T-helper 17 cell (primary cell): ENCODE measurements around the gene CDKN2B. TPM values are rescaled to one million over a fixed set of nuclear protein-coding genes. Genes with fewer than 3 reads are reported as not detected.

Source experiments
- ATAC-seq: fragments of 150-1000 bp; cut with Tn5 transposase; 2 replicates; pipeline ENCODE4 v1.10.0; 2021; ENCODE audit warnings: mild to moderate bottlenecking, moderate library complexity
- DNase-seq, 3 donors: peaks; one replicate each; pipeline versions ENCODE4 v3.0.0 to v3.0.0-alpha.2; 2020 to 2021
- H3K9me3 ChIP-seq: one replicate; pipeline ENCODE4 v1.7.0; 2013; ENCODE audit warnings: low read length, mild to moderate bottlenecking; ENCODE audit not compliant: control insufficient read depth, poor library complexity, severe bottlenecking
- H3K27ac Mint-ChIP-seq: one replicate; pipeline ENCODE4 v1.8.0; 2022; ENCODE audit warnings: mild to moderate bottlenecking, moderate library complexity, mixed read lengths
- H3K27me3 Mint-ChIP-seq: one replicate; pipeline ENCODE4 v1.8.0; 2022; ENCODE audit warnings: mixed read lengths
- H3K36me3 Mint-ChIP-seq: one replicate; pipeline ENCODE4 v1.8.0; 2022; ENCODE audit warnings: low read depth, mixed read lengths
- H3K4me1 Mint-ChIP-seq: one replicate; pipeline ENCODE4 v1.8.0; 2022; ENCODE audit warnings: mild to moderate bottlenecking, mixed read lengths
- H3K4me3 Mint-ChIP-seq: one replicate; pipeline ENCODE4 v1.8.0; 2022; ENCODE audit warnings: mild to moderate bottlenecking, moderate library complexity, mixed read lengths
- total RNA-seq, 4 donors: library from RNA in 2 of 4; stranded (reverse) in 2 of 4; gene quantifications; one replicate each; pipeline ENCODE4 v1.2.3 and lab custom pipeline; 2022 to 2026

Gene CDKN2B
- total RNA-seq, 2 donors from 2014 or later: 1.7 to 2.0 TPM

- no peak for DNase-seq
- Mint-ChIP-seq H3K4me1 (peaks cover 32% of the 10 kb centered on the region), H3K4me3 (no peak overlapping the region), H3K27me3 (no peaks in the 10 kb centered on the region), H3K27ac (no peak overlapping the region), H3K36me3 (no peaks in the 10 kb centered on the region)
- no peak for ATAC-seq
- H3K9me3 ChIP-seq: no peaks in the 10 kb centered on the region
Observed at GRCh38 chr9:22044583-22044982, 35.5 kb upstream of the CDKN2B start.

DNA sequence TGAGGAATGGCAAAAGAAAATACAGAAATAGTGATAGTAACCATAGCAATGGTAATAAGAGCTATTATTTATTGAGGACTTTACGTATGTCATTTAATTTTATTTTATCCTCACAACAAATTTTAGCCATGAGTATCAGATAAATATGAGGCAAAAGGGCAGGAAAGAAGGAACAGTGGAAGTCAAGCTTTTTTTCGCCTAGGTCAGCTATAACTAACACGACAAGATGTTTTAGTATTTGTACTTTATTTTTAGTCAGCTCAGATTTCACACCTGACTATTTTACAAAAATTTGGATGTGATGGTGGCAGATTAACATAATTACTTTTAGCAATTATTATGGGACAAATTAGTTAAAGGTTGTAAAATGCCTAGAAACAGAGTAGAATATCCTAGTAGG is 34.8 kb upstream of the CDKN2B start:
- Mint-ChIP-seq H3K4me3 (no peak overlapping the region), H3K36me3 (no peaks in the 10 kb centered on the region), H3K27ac (no peak overlapping the region), H3K27me3 (no peaks in the 10 kb centered on the region), H3K4me1 (peaks cover 30% of the 10 kb centered on the region)
- ATAC-seq (no peak), DNase-seq (no peak)
- H3K9me3 ChIP-seq: no peaks in the 10 kb centered on the region

DNA sequence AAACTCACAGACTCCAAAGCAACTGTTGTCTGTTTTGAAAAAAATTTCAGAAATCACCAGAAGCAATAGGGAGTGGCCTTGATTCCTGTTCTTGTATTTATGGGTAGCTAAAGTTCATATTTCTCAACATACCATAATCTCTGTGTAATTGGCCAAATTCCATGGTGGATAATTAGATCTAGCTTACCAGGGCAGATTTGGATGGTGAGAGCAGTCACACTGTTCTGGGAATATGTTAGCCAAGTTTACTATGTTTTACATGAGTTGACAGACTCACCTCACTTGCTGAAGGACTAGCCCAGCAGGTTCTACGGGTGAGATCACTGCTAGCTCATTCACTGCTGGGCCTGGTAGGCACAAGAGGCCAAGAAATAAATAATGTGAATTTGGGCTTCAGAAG is 32.7 kb upstream of the CDKN2B start:
- no peak for DNase-seq
- H3K27me3 Mint-ChIP-seq: no peaks in the 10 kb centered on the region
- H3K36me3 Mint-ChIP-seq: no peaks in the 10 kb centered on the region
- ATAC-seq: no peak
- H3K27ac Mint-ChIP-seq: peak overlapping the region; percentile 39
- H3K4me1 Mint-ChIP-seq: peaks cover 22% of the 10 kb centered on the region
- H3K9me3 ChIP-seq: no peaks in the 10 kb centered on the region
- H3K4me3 Mint-ChIP-seq: no peak overlapping the region

DNA sequence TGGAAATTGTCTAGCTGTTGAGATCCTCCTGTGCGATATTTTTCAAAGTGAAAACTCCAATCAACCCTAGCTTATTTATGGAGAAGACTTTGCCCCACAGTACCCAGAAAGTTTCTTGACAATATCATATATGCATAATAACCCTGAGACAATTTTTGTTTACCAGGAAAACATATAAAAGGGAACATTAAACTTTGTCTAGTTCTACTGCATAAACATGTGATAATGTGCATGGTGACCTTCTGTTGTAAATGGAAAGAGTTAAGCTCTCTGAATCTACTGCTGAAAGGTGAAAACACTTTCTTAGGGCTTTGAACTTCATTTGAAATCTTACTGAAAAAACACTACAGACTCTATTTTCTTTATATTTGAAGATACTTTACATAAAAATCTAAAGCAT is 32.2 kb upstream of the CDKN2B start:
- no peaks in the 10 kb centered on the region for H3K9me3 ChIP-seq
- H3K4me3 Mint-ChIP-seq: no peak overlapping the region
- peaks cover 17% of the 10 kb centered on the region for H3K4me1 Mint-ChIP-seq
- ATAC-seq: no peak
- H3K27me3 Mint-ChIP-seq: no peaks in the 10 kb centered on the region
- no peak for DNase-seq
- H3K36me3 Mint-ChIP-seq: no peaks in the 10 kb centered on the region
- H3K27ac Mint-ChIP-seq: peak overlapping the region; percentile 39

DNA sequence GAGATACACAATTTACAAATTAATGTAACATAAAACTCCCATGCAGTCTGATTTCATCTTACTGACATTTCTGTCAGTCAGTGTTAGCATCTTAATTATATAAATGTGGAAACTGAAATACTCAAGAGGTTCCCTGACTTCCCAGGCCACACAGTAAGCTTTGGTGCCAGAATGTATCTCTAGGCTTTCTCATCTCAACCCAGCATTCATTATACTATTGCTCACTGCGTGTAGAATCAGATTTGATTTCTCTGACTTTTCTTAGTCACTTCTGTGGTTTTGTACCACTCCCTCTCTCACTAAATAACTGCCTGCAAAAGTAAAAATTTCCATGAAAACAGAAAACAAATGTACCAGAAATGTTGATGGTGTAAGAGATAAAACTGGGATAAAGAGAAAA is 31.7 kb upstream of the CDKN2B start:
- ATAC-seq (no peak), DNase-seq (no peak)
- Mint-ChIP-seq H3K27me3 (no peaks in the 10 kb centered on the region), H3K27ac (peak overlapping the region; percentile 39), H3K36me3 (no peaks in the 10 kb centered on the region), H3K4me1 (peaks cover 16% of the 10 kb centered on the region), H3K4me3 (no peak overlapping the region)
- no peaks in the 10 kb centered on the region for H3K9me3 ChIP-seq

GRCh38 chr9:22039258-22039657 is 30.2 kb upstream of the CDKN2B start:
- peaks cover 19% of the 10 kb centered on the region for H3K4me1 Mint-ChIP-seq
- DNase-seq (no peak), ATAC-seq (no peak)
- H3K9me3 ChIP-seq: no peaks in the 10 kb centered on the region
- no peaks in the 10 kb centered on the region for H3K36me3 Mint-ChIP-seq
- H3K27me3 Mint-ChIP-seq: no peaks in the 10 kb centered on the region
- no peak overlapping the region for H3K27ac Mint-ChIP-seq
- no peak overlapping the region for H3K4me3 Mint-ChIP-seq

DNA sequence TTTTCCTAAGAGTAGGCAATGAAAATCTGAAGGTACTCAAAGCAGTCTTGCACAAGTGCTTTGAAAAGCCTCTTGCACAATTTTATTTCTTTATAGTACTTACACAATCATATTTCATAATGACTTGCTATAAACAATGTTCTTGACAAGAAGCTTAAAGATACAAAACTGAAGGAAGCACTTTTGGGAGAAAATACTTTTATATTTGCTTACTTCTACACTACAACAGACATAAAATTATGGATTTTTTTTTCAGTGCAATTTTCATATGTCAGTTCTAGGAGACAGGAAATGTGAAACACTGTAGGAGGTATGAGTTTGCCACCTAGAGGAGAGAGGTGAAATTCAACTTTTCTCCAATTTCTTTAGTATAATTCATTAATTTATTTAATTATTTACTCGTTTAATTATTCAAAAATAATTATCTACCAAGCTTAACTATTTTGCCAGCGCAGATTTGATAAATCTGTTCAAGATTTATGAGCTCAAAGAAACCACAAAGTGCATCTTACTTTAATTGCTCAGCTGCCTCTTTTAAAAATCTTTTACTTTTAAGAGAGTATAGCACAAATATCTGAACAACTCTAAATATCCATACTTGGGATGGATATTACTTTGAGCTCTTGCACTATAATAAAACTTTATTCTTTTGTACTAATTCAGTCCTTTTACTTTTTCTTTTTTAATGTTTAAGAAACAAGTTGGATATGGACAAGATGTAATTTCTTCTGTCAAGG is 29.0 kb upstream of the CDKN2B start:
- Mint-ChIP-seq H3K36me3 (no peaks in the 10 kb centered on the region), H3K27me3 (no peaks in the 10 kb centered on the region), H3K4me3 (no peak overlapping the region), H3K27ac (no peak overlapping the region), H3K4me1 (peaks cover 19% of the 10 kb centered on the region)
- no peak for DNase-seq
- H3K9me3 ChIP-seq: no peaks in the 10 kb centered on the region
- peak; percentile 53 for ATAC-seq

DNA sequence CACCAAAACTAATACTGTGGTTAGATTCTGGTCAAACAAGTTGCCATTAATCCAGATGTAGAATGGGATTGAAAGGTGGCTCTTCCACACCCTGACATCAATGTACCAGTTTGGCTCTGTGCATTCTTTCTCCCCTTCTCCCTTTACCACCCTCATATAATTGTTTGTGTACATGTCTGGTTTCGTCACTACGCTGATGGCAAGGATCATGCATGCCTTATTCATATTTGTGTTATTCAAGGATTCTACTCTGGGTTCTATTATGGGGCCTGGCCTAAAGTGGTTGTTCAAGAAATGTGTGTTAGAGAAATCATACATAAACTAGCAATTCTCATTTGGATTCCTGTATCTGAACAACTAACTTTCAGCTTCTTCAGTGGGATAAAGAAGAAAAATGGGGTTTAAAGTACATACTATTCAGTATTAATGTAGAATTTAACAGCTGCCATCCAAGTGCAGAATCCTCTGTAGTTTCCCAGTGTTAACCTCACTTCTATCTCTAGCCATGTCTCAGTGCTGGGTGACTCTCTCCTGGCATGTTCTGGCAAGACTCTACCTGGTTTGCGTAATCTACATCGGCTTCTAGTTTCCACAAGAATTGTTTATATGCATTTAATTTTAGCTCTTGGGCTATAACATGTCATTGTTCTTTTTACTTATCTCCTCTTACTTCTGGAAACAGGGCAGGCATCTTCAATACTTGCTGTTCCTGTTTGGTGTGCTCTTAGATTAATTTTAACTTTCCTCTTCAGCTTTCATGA is 27.9 kb upstream of the CDKN2B start:
- H3K27me3 Mint-ChIP-seq: no peaks in the 10 kb centered on the region
- H3K4me1 Mint-ChIP-seq: peaks cover 19% of the 10 kb centered on the region
- H3K9me3 ChIP-seq: no peaks in the 10 kb centered on the region
- H3K36me3 Mint-ChIP-seq: no peaks in the 10 kb centered on the region
- DNase-seq (no peak), ATAC-seq (no peak)
- no peak overlapping the region for H3K27ac Mint-ChIP-seq
- H3K4me3 Mint-ChIP-seq: no peak overlapping the region

GRCh38 chr9:22035591-22036011 is 26.5 kb upstream of the CDKN2B start:
- ATAC-seq: no peak
- no peak overlapping the region for H3K27ac Mint-ChIP-seq

DNA sequence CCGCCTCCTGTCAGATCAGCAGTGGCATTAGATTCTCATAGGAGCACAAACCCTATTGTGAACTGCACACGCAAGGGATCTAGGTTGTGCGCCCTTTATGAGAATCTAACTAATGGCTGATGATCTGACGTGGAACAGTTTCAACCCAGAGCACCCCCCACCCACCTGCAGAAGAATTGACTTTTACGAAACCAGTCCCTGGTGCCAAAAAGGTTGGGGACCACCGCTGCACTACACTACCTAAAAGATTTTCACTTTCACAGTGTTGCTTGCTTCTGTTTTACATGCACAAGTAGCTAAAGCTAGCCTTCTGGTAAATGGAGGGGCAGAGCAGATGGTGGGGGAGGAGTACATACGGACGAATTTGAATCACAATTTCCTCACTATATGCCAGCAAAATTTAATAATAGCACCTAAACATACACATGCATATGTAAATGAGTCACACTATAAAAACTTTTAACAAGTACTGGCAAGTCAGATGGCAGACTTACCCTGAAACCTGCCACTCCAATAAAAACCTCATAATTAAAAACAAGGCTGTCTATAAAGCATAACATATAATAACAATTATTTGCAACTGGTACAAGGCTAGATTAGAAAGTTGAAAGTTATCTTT is 24.0 kb upstream of the CDKN2B start:
- no peak overlapping the region for H3K4me3 Mint-ChIP-seq
- H3K9me3 ChIP-seq: no peaks in the 10 kb centered on the region
- H3K27ac Mint-ChIP-seq: no peak overlapping the region
- ATAC-seq: no peak
- H3K4me1 Mint-ChIP-seq: peaks cover 13% of the 10 kb centered on the region
- no peaks in the 10 kb centered on the region for H3K36me3 Mint-ChIP-seq
- no peaks in the 10 kb centered on the region for H3K27me3 Mint-ChIP-seq
- no peak for DNase-seq

More at GRCh38 chr9:22035591-22036011, 26.5 kb upstream of the CDKN2B start:
- no peaks in the 10 kb centered on the region for H3K9me3 ChIP-seq
- DNase-seq: no peak
- Mint-ChIP-seq H3K4me1 (peaks cover 11% of the 10 kb centered on the region), H3K4me3 (no peak overlapping the region), H3K27me3 (no peaks in the 10 kb centered on the region), H3K36me3 (no peaks in the 10 kb centered on the region)

GRCh38 chr9:22031655-22032411 is 22.7 kb upstream of the CDKN2B start:
- no peaks in the 10 kb centered on the region for H3K9me3 ChIP-seq

GRCh38 chr9:22030101-22030598 is 21.0 kb upstream of the CDKN2B start:
- Mint-ChIP-seq H3K4me1 (peaks cover 5% of the 10 kb centered on the region), H3K27me3 (peaks cover 5% of the 10 kb centered on the region), H3K36me3 (no peaks in the 10 kb centered on the region), H3K27ac (no peak overlapping the region), H3K4me3 (no peak overlapping the region)
- H3K9me3 ChIP-seq: no peaks in the 10 kb centered on the region
- DNase-seq (no peak), ATAC-seq (peak; percentile 32)

More at GRCh38 chr9:22031655-22032411, 22.7 kb upstream of the CDKN2B start:
- ATAC-seq: no peak
- H3K27me3 Mint-ChIP-seq: peaks cover under 1% of the 10 kb centered on the region
- no peaks in the 10 kb centered on the region for H3K36me3 Mint-ChIP-seq
- DNase-seq: no peak
- H3K27ac Mint-ChIP-seq: peak overlapping the region; percentile 51
- no peak overlapping the region for H3K4me3 Mint-ChIP-seq
- H3K4me1 Mint-ChIP-seq: peaks cover 13% of the 10 kb centered on the region

DNA sequence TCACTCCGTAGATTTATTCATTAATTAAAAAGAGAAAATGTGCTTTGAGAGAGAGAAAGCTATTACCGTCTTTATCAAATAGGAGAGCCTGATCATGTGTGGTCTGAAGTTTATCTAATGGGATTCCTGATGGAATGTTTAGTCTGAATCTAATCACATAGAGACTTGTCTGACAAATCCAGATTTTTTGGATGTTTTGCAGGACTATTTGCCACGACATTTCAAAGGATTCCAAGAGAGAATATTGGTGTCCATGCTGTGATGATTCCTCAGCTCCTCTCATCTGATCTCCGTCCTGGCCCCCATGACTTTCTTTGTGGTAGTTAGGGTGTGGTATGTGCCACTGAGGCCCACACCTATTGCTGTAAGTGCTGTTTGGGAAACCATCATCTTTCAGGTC is 20.1 kb upstream of the CDKN2B start:
- H3K36me3 Mint-ChIP-seq: no peaks in the 10 kb centered on the region
- DNase-seq: no peak
- H3K4me3 Mint-ChIP-seq: no peak overlapping the region
- peaks cover 9% of the 10 kb centered on the region for H3K27me3 Mint-ChIP-seq
- ATAC-seq: no peak
- H3K9me3 ChIP-seq: no peaks in the 10 kb centered on the region
- H3K27ac Mint-ChIP-seq: no peak overlapping the region
- peaks cover 6% of the 10 kb centered on the region for H3K4me1 Mint-ChIP-seq
